Transverse colon (tissue), 4 donors: ENCODE measurements around the gene DNAL1. TPM values are rescaled to one million over a fixed set of nuclear protein-coding genes. Genes with fewer than 3 reads are reported as not detected.
A peak's percentile ranks its signal among the peaks of the same experiment; 100 is the strongest.

Experiments used
- DNase-seq: peaks from one replicate; pipeline ENCODE4 v3.0.0-alpha.2; 2019
- H3K27ac ChIP-seq, 4 donors: fragments of 200-600 bp; sonication (generic); 2 replicates each; pipeline ENCODE4 v1.5.1; 2016 to 2018; ENCODE audit warnings: inconsistent platforms in 4 of 4
- H3K27me3 ChIP-seq: fragments of 200-600 bp; sonication (generic); 2 replicates; pipeline ENCODE4 v1.5.1; 2017; ENCODE audit warnings: inconsistent platforms
- H3K36me3 ChIP-seq, 4 donors: fragments of 200-600 bp; sonication (generic); 2 replicates each; pipeline ENCODE4 v1.5.1; 2017 to 2019; ENCODE audit warnings: inconsistent platforms in 4 of 4
- H3K4me1 ChIP-seq, 4 donors: fragments of 200-600 bp; sonication (generic); 2 replicates each; pipeline ENCODE4 v1.5.1; 2017 to 2020; ENCODE audit warnings: inconsistent platforms in 4 of 4
- H3K4me3 ChIP-seq, 4 donors: fragments of 200-600 bp; sonication (generic); 1 replicate in 1 of 4; 2 replicates in 3 of 4; pipeline versions ENCODE4 v1.5.1 to v1.6.1; 2017 to 2019; ENCODE audit warnings: inconsistent platforms in 4 of 4
- H3K9me3 ChIP-seq, 2 donors: fragments of 200-600 bp; sonication (generic); 2 replicates each; pipeline ENCODE4 v1.5.1; 2017 to 2019; ENCODE audit warnings: inconsistent platforms in 2 of 2
- EP300 ChIP-seq: sonication (generic); formaldehyde crosslinking; IDR thresholded peaks from one replicate; pipeline ENCODE4 v1.6.1; 2017; ENCODE audit warnings: antibody characterized with exemption, low read depth
- POLR2A ChIP-seq: fragments of 450-650 bp; IDR thresholded peaks from one replicate; pipeline ENCODE4 v1.6.1; 2016; ENCODE audit warnings: antibody characterized with exemption, mild to moderate bottlenecking, moderate library complexity
- POLR2AphosphoS5 ChIP-seq, 3 donors: sonication (generic); formaldehyde crosslinking; IDR thresholded peaks; one replicate each; pipeline ENCODE4 v1.6.1; 2016; ENCODE audit warnings: antibody characterized with exemption in 3 of 3
- WGBS, 2 donors: methylation state at CpG; one replicate each; pipeline ENCODE4 v1.1.5; 2018; ENCODE audit warnings: low coverage in 1 of 2; 5-methylcytosine and 5-hydroxymethylcytosine counted together
- in situ Hi-C, 4 donors: fragments of 200-750 bp; cut with MboI; loops; one replicate each; pipeline versions ENCODE4 v1.15.0 to v1.15.1; 2017; ENCODE audit warnings: low sequenced_read_pairs in 3 of 4, low pct_ligation_motif_present in 1 of 4, low pct_unique_long_range_greater_than_20kb in 1 of 4
- intact Hi-C: fragments of 100-400 bp; cut with DNase I; formaldehyde crosslinking; loops from one replicate; pipeline ENCODE4 v1.15.1; 2023; ENCODE audit warnings: low total_unique reads
- total RNA-seq, 4 donors: library from RNA; depleted of rRNA; stranded (reverse); fragments of >200 nt; gene quantifications; one replicate each; pipeline ENCODE4 v1.1.0, GENCODE V29; 2016
- TF ChIP-seq, protein P1 (sequence below), 5 experiments: fragments of 200-600 bp in 3 of 5; fragments of 450-650 bp in 2 of 5; sonication (generic) in 3 of 5; IDR thresholded peaks; 1 replicate in 2 of 5; 2 replicates in 3 of 5; pipeline ENCODE4 v1.5.1; 2016 to 2017; ENCODE audit warnings: antibody characterized with exemption in 5 of 5, inconsistent platforms in 3 of 5, mild to moderate bottlenecking in 2 of 5, moderate library complexity in 1 of 5

Gene DNAL1
- total RNA-seq, 4 donors from 2014 or later = 0.80 to 6.3 (median 2.9) TPM

DNA sequence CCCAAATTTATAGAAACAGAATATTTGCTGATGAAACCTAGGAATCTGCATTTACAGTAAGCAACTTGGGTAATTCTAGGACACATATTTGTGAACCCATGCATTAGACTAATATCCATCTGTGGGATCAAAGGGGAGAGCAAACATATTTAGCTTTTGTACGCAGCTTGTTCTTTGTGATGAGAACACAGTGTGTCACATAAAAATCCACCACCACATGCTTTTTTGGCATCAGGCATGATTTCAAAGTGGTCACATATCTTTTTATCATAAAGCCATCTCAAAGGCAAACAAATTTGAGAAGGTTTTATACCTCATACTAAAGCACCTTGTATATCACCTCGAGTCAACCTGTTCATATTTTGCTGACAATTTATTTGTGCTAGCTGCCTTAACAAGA lies 15.7 kb downstream of the DNAL1 start:
- no peaks in the 10 kb centered on the region for H3K4me1 ChIP-seq
- H3K27me3 ChIP-seq = no peaks in the 10 kb centered on the region
- peaks cover 0 to 3% (median 0%) of the 10 kb centered on the region in 4 donors for H3K36me3 ChIP-seq
- no peak overlapping the region for H3K27ac ChIP-seq
- WGBS, 2 donors = 67 to 72% methylated on average over 2 of the region's 2 CpGs
- H3K9me3 ChIP-seq = no peaks in the 10 kb centered on the region
- DNase-seq = no peak
- intact Hi-C loops (no loop called here), in situ Hi-C loops (no loop called here)
- TF ChIP-seq POLR2A = no peak
- H3K4me3 ChIP-seq = no peak overlapping the region

DNA sequence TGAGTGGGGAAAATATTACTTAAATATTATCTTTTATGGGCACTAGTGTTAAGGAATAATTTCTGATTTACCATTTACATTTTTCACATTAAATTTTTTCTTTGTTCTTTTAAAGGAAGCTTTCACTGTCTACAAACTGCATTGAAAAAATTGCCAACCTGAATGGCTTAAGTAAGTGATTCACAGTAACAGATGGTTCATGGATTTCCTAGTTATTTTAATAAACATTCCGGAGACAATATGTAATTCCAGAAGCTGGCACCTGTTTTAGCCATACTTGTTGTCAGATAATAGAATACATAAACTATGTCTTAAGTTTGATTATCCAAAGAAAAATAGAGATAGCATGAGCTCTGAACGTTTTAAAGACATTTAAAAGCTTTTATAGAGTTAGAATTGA lies 17.1 kb downstream of the DNAL1 start:
- Histone ChIP-seq H3K27me3 (no peaks in the 10 kb centered on the region), H3K4me1 (no peaks in the 10 kb centered on the region), H3K27ac (no peak overlapping the region), H3K4me3 (no peak overlapping the region), H3K36me3 (peaks cover 0 to 3% (median 0%) of the 10 kb centered on the region in 4 donors), H3K9me3 (no peaks in the 10 kb centered on the region)
- in situ Hi-C loops (no loop called here), intact Hi-C loops (no loop called here)
- no peak for DNase-seq
- 81 to 84% methylated on average over 2 of the region's 2 CpGs for WGBS, 2 donors
- TF ChIP-seq, protein P1, sequence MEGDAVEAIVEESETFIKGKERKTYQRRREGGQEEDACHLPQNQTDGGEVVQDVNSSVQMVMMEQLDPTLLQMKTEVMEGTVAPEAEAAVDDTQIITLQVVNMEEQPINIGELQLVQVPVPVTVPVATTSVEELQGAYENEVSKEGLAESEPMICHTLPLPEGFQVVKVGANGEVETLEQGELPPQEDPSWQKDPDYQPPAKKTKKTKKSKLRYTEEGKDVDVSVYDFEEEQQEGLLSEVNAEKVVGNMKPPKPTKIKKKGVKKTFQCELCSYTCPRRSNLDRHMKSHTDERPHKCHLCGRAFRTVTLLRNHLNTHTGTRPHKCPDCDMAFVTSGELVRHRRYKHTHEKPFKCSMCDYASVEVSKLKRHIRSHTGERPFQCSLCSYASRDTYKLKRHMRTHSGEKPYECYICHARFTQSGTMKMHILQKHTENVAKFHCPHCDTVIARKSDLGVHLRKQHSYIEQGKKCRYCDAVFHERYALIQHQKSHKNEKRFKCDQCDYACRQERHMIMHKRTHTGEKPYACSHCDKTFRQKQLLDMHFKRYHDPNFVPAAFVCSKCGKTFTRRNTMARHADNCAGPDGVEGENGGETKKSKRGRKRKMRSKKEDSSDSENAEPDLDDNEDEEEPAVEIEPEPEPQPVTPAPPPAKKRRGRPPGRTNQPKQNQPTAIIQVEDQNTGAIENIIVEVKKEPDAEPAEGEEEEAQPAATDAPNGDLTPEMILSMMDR (IDR thresholded peaks at IDR 0.05) = no peak
- no peak for TF ChIP-seq EP300
- TF ChIP-seq POLR2A = no peak
- no peak for TF ChIP-seq POLR2AphosphoS5 (IDR thresholded peaks at IDR 0.05)

DNA sequence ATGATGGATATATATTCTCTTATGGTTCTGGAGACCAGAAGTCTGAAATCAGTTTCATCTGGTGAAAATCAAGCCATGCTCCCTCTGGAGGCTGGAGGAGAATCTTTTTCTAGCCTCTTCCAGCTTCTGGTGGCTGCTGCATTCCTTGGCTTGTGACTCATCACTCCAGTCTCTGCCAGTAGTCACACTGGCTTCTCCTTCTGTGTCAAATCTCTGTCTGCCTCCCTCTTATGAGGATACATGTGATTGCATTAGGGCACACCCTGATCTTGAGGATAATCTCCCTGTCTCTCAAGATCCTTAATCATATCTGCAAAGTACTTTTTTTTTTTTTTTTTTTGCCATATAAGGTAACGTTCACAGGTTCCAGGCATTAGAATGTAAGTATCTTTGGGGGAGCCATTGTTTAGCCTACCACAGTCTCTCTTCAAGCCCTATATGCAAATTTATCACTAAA lies 17.7 kb downstream of the DNAL1 start:
- Histone ChIP-seq H3K27me3 (no peaks in the 10 kb centered on the region), H3K4me1 (no peaks in the 10 kb centered on the region), H3K27ac (no peak overlapping the region), H3K9me3 (no peaks in the 10 kb centered on the region), H3K36me3 (peaks cover 0 to 3% (median 0%) of the 10 kb centered on the region in 4 donors), H3K4me3 (no peak overlapping the region)
- DNase-seq = no peak
- TF ChIP-seq POLR2AphosphoS5 (IDR thresholded peaks at IDR 0.05) (no peak), EP300 (no peak), POLR2A (no peak)
- TF ChIP-seq, protein P1 (IDR thresholded peaks at IDR 0.05) = peak in 2 of 5 experiments; percentile 10 to 33
- in situ Hi-C loops (no loop called here), intact Hi-C loops (no loop called here)
- 66 to 80% methylated on average over 1 of the region's 1 CpG for WGBS, 2 donors

DNA sequence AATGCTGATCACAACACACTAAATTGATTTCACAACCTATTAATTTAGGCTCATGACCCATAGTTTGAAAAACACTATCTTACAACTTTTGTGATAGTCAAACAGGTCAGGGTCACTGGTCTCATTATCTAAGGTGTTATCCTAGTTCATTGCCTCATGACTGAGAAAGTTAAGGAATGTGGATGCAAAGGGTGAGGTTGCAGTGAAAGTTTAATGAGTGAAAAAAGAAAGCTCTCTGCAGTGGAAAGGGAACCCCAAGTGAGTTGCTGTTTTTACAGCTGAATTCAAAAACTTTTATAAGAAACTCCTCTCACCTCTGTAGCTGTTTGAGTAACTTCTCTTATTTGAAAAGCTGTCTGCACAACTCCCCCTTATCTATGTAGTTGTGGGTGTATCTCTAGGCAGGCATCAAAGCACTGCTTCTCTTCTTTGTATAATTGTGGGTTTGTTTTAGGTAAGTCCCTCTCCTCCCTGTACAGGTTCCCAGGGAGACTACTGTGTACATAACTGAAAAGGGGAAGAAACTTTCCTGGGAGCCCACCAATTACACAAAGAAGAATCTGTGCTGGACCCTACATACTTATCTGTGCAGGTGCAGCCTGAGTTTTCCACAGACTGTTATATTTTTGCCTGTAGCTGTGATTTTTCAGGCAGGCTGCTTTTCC lies 18.9 kb downstream of the DNAL1 start:
- H3K27me3 ChIP-seq = no peaks in the 10 kb centered on the region
- H3K4me1 ChIP-seq = no peaks in the 10 kb centered on the region
- no peak overlapping the region for H3K4me3 ChIP-seq
- TF ChIP-seq, protein P1 (IDR thresholded peaks at IDR 0.05) = no peak
- TF ChIP-seq EP300 (no peak), POLR2A (no peak), POLR2AphosphoS5 (IDR thresholded peaks at IDR 0.05) (no peak)
- intact Hi-C loops (no loop called here), in situ Hi-C loops (no loop called here)
- no peaks in the 10 kb centered on the region for H3K9me3 ChIP-seq
- H3K36me3 ChIP-seq = peaks cover 0 to 3% (median 0%) of the 10 kb centered on the region in 4 donors
- DNase-seq = no peak
- no peak overlapping the region for H3K27ac ChIP-seq

DNA sequence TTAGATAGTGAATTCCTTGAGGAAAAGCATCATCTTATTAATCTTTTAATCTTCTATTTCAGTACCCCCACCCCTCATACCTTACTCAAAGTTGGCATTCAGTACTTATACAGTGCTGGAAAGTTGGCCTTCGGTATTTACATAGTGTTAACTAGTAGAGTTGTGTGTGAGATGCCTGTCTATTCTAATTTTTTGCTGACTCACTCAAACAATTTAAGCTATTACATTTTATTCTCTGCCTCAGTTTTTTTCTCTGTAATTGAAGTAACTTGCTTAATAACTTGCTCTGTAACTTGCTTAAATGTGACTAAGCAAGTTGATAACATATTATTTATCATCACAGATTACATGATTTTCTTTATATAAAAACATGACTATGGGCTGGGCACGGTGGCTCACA lies 20.3 kb downstream of the DNAL1 start:
- Histone ChIP-seq H3K27ac (no peak overlapping the region), H3K4me1 (no peaks in the 10 kb centered on the region), H3K36me3 (no peaks in the 10 kb centered on the region), H3K27me3 (no peaks in the 10 kb centered on the region), H3K4me3 (no peak overlapping the region), H3K9me3 (no peaks in the 10 kb centered on the region)
- WGBS, 2 donors = 96 to 100% methylated on average over 2 of the region's 2 CpGs
- in situ Hi-C loops = no loop called here
- intact Hi-C loops = no loop called here
- TF ChIP-seq POLR2A (no peak), EP300 (no peak)
- TF ChIP-seq, protein P1 (IDR thresholded peaks at IDR 0.05) = no peak
- DNase-seq = no peak
